Raji (cell line): ENCODE results near the gene CDKAL1.

Experiments used
- POLR2A ChIP-seq: IDR thresholded peaks from 2 replicates; pipeline ENCODE4 v1.6.1; 2011; ENCODE audit warnings: low read depth, low read length, control low read depth; ENCODE audit not compliant: insufficient read depth

The CDKAL1 gene

DNA sequence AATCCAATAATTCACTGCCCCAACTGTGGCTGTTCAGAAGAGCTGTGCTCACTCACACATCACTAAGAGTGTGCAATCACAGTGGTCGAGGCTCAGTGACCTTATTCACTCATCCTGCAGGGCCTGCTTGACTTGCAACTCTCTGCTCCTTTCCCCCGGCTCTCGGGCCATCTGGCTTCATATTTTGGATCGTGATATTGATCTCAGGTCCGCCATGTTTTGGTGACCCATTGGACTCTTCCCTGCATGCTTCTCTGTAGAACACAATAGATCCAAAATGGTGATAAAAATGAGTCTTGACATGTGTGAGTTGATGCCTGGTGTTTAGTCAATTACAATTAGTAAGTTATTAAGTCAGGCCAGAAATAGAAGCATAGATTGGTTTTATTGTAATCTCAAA lies 745.4 kb downstream of the CDKAL1 start:
- TF ChIP-seq POLR2A = no peak

DNA sequence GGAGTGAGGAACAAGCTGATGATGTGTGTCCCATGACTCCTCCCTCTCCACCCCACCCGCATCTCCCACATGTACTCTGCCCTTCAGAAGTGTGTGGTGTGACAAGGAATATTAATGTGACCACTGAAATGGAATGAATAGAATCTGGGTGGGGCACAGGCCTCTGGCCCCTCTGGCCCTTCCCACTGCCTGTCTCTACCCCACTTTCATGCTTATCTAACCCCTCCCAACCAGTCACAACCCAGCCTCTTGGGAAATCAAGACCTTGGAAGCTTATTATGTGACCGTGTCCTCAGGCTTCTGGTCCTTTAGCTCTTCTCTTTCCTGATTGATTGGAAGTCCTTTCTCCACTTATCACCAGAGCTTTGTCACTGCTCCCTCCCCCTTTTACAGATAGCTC lies 747.1 kb downstream of the CDKAL1 start:
- TF ChIP-seq POLR2A = no peak
